A549 (cell line): ENCODE data around the gene PLEKHA6.

Source experiments
- CBX8 ChIP-seq: fragments of 200-600 bp; sonication (generic); IDR thresholded peaks from 2 replicates; pipeline ENCODE4 v1.6.1; 2016
- CEBPB ChIP-seq, 2 experiments: fragments of >200 bp in 1 of 2; sonication (Bioruptor Twin) in 1 of 2; formaldehyde crosslinking in 1 of 2; IDR thresholded peaks; 2 replicates each; pipeline ENCODE4 v1.6.1; 2012 to 2016
- FOXS1 ChIP-seq: fragments of 250-450 bp; sonication (Bioruptor Pico); IDR thresholded peaks from 2 replicates; pipeline ENCODE4 v1.5.0; 2020; ENCODE audit warnings: mild to moderate bottlenecking, moderate library complexity
- NFE2L2 ChIP-seq: fragments of 150-350 bp; conservative IDR thresholded peaks from 2 replicates; pipeline ENCODE4 v1.6.1; 2014; ENCODE audit warnings: low read length
- POLR2A ChIP-seq: IDR thresholded peaks from 2 replicates; pipeline ENCODE4 v1.6.1; 2012; ENCODE audit warnings: mild to moderate bottlenecking, low read length
- RAD21 ChIP-seq, 2 experiments: fragments of >200 bp in 1 of 2; sonication (Bioruptor Twin) in 1 of 2; formaldehyde crosslinking in 1 of 2; IDR thresholded peaks in 1 of 2; conservative IDR thresholded peaks in 1 of 2; 2 replicates in 1 of 2; 3 replicates in 1 of 2; pipeline ENCODE4 v1.6.1; 2012 to 2018; ENCODE audit warnings: inconsistent platforms in 1 of 2
- TF ChIP-seq, protein P1 (sequence below): fragments of >200 bp; sonication (Bioruptor Twin); formaldehyde crosslinking; IDR thresholded peaks from 3 replicates; pipeline ENCODE4 v1.5.1; 2016
- TF ChIP-seq, protein P2 (sequence below): IDR thresholded peaks from 2 replicates; pipeline ENCODE4 v1.6.1; 2012; ENCODE audit warnings: low read depth, borderline replicate concordance

- no peak for TF ChIP-seq POLR2A
- TF ChIP-seq, protein P1, sequence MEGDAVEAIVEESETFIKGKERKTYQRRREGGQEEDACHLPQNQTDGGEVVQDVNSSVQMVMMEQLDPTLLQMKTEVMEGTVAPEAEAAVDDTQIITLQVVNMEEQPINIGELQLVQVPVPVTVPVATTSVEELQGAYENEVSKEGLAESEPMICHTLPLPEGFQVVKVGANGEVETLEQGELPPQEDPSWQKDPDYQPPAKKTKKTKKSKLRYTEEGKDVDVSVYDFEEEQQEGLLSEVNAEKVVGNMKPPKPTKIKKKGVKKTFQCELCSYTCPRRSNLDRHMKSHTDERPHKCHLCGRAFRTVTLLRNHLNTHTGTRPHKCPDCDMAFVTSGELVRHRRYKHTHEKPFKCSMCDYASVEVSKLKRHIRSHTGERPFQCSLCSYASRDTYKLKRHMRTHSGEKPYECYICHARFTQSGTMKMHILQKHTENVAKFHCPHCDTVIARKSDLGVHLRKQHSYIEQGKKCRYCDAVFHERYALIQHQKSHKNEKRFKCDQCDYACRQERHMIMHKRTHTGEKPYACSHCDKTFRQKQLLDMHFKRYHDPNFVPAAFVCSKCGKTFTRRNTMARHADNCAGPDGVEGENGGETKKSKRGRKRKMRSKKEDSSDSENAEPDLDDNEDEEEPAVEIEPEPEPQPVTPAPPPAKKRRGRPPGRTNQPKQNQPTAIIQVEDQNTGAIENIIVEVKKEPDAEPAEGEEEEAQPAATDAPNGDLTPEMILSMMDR: no peak
- TF ChIP-seq NFE2L2: no peak
- TF ChIP-seq CBX8: no peak
- no peak for TF ChIP-seq CEBPB (IDR thresholded peaks at IDR 0.05)
- no peak for TF ChIP-seq FOXS1
- TF ChIP-seq, protein P2, sequence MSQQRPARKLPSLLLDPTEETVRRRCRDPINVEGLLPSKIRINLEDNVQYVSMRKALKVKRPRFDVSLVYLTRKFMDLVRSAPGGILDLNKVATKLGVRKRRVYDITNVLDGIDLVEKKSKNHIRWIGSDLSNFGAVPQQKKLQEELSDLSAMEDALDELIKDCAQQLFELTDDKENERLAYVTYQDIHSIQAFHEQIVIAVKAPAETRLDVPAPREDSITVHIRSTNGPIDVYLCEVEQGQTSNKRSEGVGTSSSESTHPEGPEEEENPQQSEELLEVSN: no peak
- no peak for TF ChIP-seq RAD21 (conservative IDR thresholded peaks at IDR 0.05 in 1 of 2, IDR thresholded peaks at IDR 0.05 in 1 of 2)
These were observed 31.9 kb upstream of the PLEKHA6 start for GRCh38 chr1:204391629-204392028.
